Spleen (tissue), 11 donors: ENCODE results near the gene FAM199X. TPM values are rescaled to one million over a fixed set of nuclear protein-coding genes. Genes with fewer than 3 reads are reported as not detected.
A peak's percentile ranks its signal among the peaks of the same experiment; 100 is the strongest.

Experiments used
- DNase-seq: peaks from one replicate; pipeline ENCODE4 v3.0.0-alpha.2; 2020
- H3K27ac ChIP-seq, 8 donors: fragments of 200-600 bp; sonication (generic) in 7 of 8; 1 replicate in 4 of 8; 2 replicates in 4 of 8; pipeline versions ENCODE4 v1.5.0 to v1.8.0; 2016 to 2021; ENCODE audit warnings: inconsistent platforms in 4 of 8, mild to moderate bottlenecking in 4 of 8, moderate library complexity in 1 of 8
- H3K27me3 ChIP-seq, 7 donors: fragments of 200-600 bp; sonication (generic) in 6 of 7; replicated peaks in 1 of 7; 1 replicate in 4 of 7; 2 replicates in 3 of 7; pipeline versions ENCODE4 v1.5.0 to v1.8.0; 2016 to 2021; ENCODE audit warnings: inconsistent platforms in 3 of 7, mild to moderate bottlenecking in 1 of 7
- H3K36me3 ChIP-seq, 6 donors: fragments of 200-600 bp; sonication (generic) in 5 of 6; 1 replicate in 4 of 6; 2 replicates in 2 of 6; pipeline versions ENCODE4 v1.5.0 to v1.8.0; 2016 to 2021; ENCODE audit warnings: inconsistent platforms in 2 of 6
- H3K4me1 ChIP-seq, 6 donors: fragments of 200-600 bp; sonication (generic) in 5 of 6; 1 replicate in 3 of 6; 2 replicates in 3 of 6; pipeline versions ENCODE4 v1.5.0 to v1.8.0; 2016 to 2021; ENCODE audit warnings: inconsistent platforms in 3 of 6
- H3K4me3 ChIP-seq, 8 donors: fragments of 200-600 bp; sonication (generic) in 7 of 8; 1 replicate in 4 of 8; 2 replicates in 4 of 8; pipeline versions ENCODE4 v1.5.0 to v1.8.0; 2016 to 2021; ENCODE audit warnings: inconsistent platforms in 4 of 8, mild to moderate bottlenecking in 4 of 8, moderate library complexity in 2 of 8
- H3K9me3 ChIP-seq, 8 donors: fragments of 200-600 bp; sonication (generic) in 7 of 8; 1 replicate in 4 of 8; 2 replicates in 4 of 8; pipeline versions ENCODE4 v1.5.0 to v1.8.0; 2016 to 2021; ENCODE audit warnings: inconsistent platforms in 4 of 8
- POLR2A ChIP-seq, 3 donors: fragments of 450-650 bp; IDR thresholded peaks; one replicate each; pipeline ENCODE4 v1.5.1; 2017; ENCODE audit warnings: antibody characterized with exemption in 3 of 3, mild to moderate bottlenecking in 1 of 3
- POLR2AphosphoS5 ChIP-seq, 3 donors: sonication (generic); formaldehyde crosslinking; IDR thresholded peaks; one replicate each; pipeline ENCODE4 v1.5.1; 2017; ENCODE audit warnings: antibody characterized with exemption in 3 of 3
- WGBS, 5 donors: extraction: QIAGEN DNeasy Blood & Tissue Kit in 3 of 5; methylation state at CpG; one replicate each; pipeline versions ENCODE4 v1.1.5 to v1.1.7; 2013 to 2018; 5-methylcytosine and 5-hydroxymethylcytosine counted together
- intact Hi-C: fragments of 100-400 bp; cut with DNase I; formaldehyde crosslinking; loops from one replicate; pipeline ENCODE4 v1.15.0; 2023; ENCODE audit warnings: low total_unique reads
- polyA plus RNA-seq, 3 donors: library from polyadenylated mRNA; stranded (reverse); fragments of 200-250 nt; gene quantifications; one replicate each; pipeline ENCODE4 v1.2.1, GENCODE V29; 2013
- total RNA-seq, 7 donors: library from RNA; depleted of rRNA in 3 of 7; stranded (reverse); fragments of >200 nt in 3 of 7; fragmentation: NEBNext Ultra II Directional in 4 of 7; extraction: Animal tissue kit (Norgen Biotek cat#: 25700) in 4 of 7; gene quantifications; one replicate each; pipeline versions ENCODE4 v1.1.0 to v1.2.1, GENCODE V29; 2016 to 2021
- TF ChIP-seq, protein P1 (sequence below), 11 experiments: fragments of 200-600 bp in 7 of 11; fragments of 450-650 bp in 4 of 11; sonication (generic) in 4 of 11; IDR thresholded peaks in 8 of 11; conservative IDR thresholded peaks in 3 of 11; 1 replicate in 7 of 11; 2 replicates in 4 of 11; pipeline versions ENCODE4 v1.4.0 to v1.8.0; 2016 to 2021; ENCODE audit warnings: antibody characterized with exemption in 11 of 11, inconsistent platforms in 4 of 11, mild to moderate bottlenecking in 1 of 11
- donor health status: healthy with polysubstance abuse.
- donor health status: DM: no; HTN: no; CAD: no; lungs with moderate emphysema.
- donor health status: DM: no; HTN: no; CAD: no.
- donor health status: Bipolar disorder and iron deficiency.
- donor health status: healthy.
- donor health status: DM: no; HTN: no; CAD: no.
- donor health status: DM: yes; HTN: yes; CAD: no.

FAM199X gene
- total and polyA plus RNA-seq, 10 donors, result 5.5 to 24.6 (median 16.1) TPM

DNA sequence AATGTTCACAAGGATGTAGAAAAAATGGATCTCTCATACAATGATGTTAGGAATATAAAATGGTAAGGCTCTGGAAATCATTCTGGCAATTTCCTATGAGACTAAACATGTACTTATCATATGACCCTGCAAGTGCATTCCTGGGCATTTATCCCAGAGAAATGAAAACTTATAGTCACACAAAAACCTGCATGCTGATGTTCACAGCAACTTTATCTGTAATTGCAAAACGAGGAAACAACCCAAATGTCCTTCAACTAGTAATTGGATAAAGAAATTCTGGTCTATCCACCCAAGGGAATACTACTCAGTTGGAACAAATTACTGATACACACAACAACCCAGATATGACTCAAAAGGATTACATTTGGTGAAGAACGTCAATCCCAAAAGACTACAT, 39.4 kb upstream of the FAM199X start:
- H3K36me3 ChIP-seq, result peaks cover 0 to 23% (median 2%) of the 10 kb centered on the region in 6 donors
- H3K27me3 ChIP-seq, result no peaks in the 10 kb centered on the region
- DNase-seq, result no peak
- H3K9me3 ChIP-seq, result no peaks in the 10 kb centered on the region
- intact Hi-C loops, result no loop called here
- TF ChIP-seq POLR2AphosphoS5 (IDR thresholded peaks at IDR 0.05) (no peak), POLR2A (IDR thresholded peaks at IDR 0.05) (no peak)
- TF ChIP-seq, protein P1, sequence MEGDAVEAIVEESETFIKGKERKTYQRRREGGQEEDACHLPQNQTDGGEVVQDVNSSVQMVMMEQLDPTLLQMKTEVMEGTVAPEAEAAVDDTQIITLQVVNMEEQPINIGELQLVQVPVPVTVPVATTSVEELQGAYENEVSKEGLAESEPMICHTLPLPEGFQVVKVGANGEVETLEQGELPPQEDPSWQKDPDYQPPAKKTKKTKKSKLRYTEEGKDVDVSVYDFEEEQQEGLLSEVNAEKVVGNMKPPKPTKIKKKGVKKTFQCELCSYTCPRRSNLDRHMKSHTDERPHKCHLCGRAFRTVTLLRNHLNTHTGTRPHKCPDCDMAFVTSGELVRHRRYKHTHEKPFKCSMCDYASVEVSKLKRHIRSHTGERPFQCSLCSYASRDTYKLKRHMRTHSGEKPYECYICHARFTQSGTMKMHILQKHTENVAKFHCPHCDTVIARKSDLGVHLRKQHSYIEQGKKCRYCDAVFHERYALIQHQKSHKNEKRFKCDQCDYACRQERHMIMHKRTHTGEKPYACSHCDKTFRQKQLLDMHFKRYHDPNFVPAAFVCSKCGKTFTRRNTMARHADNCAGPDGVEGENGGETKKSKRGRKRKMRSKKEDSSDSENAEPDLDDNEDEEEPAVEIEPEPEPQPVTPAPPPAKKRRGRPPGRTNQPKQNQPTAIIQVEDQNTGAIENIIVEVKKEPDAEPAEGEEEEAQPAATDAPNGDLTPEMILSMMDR (IDR thresholded peaks at IDR 0.05 in 8 of 11, conservative IDR thresholded peaks at IDR 0.05 in 3 of 11), result no peak
- H3K4me3 ChIP-seq, result no peak overlapping the region
- H3K27ac ChIP-seq, result peak overlapping the region in 2 of 8 donors; percentile 9 to 26
- WGBS, 5 donors, result 42 to 77% (median 71%) methylated on average over 2 of the region's 2 CpGs
- peaks cover 0 to 40% (median 10%) of the 10 kb centered on the region in 6 donors for H3K4me1 ChIP-seq

DNA sequence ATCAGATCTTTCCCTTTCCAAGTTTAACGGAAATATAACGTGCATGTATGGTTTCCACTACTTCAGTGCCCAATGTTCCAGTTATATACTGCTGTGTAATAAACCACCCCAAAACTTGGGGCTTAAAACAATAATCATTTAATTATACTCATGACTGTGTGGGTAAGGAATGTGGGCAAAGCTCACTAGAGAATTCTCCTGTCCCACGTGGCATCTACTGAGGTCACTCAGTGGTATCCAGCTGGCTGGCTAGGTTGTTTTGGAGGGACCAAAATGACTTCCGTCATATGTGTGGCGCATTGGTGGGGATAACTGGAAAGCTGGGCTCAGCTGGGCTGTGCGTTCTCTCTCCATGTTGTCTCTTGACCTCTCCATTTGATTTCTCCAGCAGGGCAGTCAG, 35.4 kb upstream of the FAM199X start:
- intact Hi-C loops, result loop anchor here (10.0 kb wide), 1 partner anchor 286 kb away; no protein-coding TSS in a partner anchor
- no peak for DNase-seq
- 79 to 99% (median 92%) methylated on average over 6 of the region's 6 CpGs for WGBS, 5 donors
- Histone ChIP-seq H3K27ac (no peak overlapping the region), H3K9me3 (no peaks in the 10 kb centered on the region), H3K4me1 (peaks cover 0 to 28% (median under 1%) of the 10 kb centered on the region in 6 donors), H3K4me3 (no peak overlapping the region), H3K27me3 (no peaks in the 10 kb centered on the region), H3K36me3 (peaks cover 0 to 23% (median 2%) of the 10 kb centered on the region in 6 donors)
- TF ChIP-seq POLR2A (IDR thresholded peaks at IDR 0.05) (no peak), POLR2AphosphoS5 (IDR thresholded peaks at IDR 0.05) (no peak)
- TF ChIP-seq, protein P1 (IDR thresholded peaks at IDR 0.05 in 8 of 11, conservative IDR thresholded peaks at IDR 0.05 in 3 of 11), result no peak

DNA sequence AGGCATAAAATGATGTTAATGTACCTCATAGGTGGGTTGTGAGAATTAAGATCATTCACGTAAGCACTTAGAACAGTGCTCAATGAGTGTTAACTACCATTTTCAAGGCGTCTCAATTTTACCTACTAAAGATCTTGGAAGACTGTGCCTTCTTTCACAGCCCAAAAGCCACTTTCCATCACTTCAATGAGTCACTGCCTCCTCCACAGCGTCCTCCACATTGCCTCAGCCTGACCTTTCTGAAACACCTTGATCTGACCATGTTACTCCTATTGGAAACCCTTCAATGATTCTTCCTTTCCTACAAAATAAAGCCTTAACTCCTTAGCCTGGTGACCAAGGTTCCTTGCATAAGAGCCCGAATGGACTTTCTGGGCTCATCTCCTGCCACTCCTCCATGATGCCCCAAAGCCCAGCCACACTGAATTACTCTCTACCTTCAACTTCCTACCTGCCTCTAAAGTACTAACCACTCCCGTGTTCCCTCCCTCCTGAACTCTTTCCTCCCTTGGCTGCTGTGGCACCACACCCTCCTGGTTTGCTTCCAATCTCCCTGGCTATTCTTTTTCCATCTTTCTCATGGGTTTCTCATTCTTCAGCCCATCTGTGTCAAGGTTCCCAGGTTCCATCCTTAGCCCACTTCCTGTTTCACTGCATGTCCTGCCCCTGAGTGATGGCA, 31.5 kb upstream of the FAM199X start:
- intact Hi-C loops, result loop anchor here (10.0 kb wide), 1 partner anchor 290 kb away; no protein-coding TSS in a partner anchor
- peaks cover 0 to 12% (median 0%) of the 10 kb centered on the region in 7 donors for H3K27me3 ChIP-seq
- 61 to 91% (median 84%) methylated on average over 5 of the region's 5 CpGs for WGBS, 5 donors
- H3K27ac ChIP-seq, result no peak overlapping the region
- H3K4me3 ChIP-seq, result no peak overlapping the region
- TF ChIP-seq, protein P1 (IDR thresholded peaks at IDR 0.05 in 8 of 11, conservative IDR thresholded peaks at IDR 0.05 in 3 of 11), result no peak
- TF ChIP-seq POLR2A (IDR thresholded peaks at IDR 0.05) (no peak), POLR2AphosphoS5 (IDR thresholded peaks at IDR 0.05) (no peak)
- peaks cover 0 to 18% (median 2%) of the 10 kb centered on the region in 6 donors for H3K36me3 ChIP-seq
- peaks cover 0 to 28% (median 7%) of the 10 kb centered on the region in 6 donors for H3K4me1 ChIP-seq
- DNase-seq, result no peak
- no peaks in the 10 kb centered on the region for H3K9me3 ChIP-seq

DNA sequence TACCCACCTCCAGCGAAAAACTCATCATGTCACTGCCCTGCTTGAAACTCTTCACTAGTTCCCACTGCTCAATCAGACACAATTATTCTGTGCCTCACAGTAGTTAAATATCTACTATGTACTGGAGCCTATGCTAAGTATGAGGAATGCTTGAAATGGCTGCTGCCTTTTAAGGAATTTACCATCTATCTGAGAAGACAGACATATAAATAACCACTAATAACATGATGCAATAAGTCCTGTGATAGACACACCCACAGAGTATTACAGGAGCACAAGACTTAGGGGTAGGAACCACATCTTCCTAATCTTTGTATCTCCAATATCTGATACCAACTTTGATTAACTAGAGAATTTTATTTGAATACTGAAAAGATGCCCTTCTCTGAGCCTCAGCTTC, 30.6 kb upstream of the FAM199X start:
- no peak overlapping the region for H3K27ac ChIP-seq
- no peak overlapping the region for H3K4me3 ChIP-seq
- H3K27me3 ChIP-seq, result peaks cover 0 to 12% (median 0%) of the 10 kb centered on the region in 7 donors
- 77 to 100% (median 90%) methylated on average over 1 of the region's 1 CpG for WGBS, 5 donors
- TF ChIP-seq, protein P1 (IDR thresholded peaks at IDR 0.05 in 8 of 11, conservative IDR thresholded peaks at IDR 0.05 in 3 of 11), result no peak
- TF ChIP-seq POLR2A (IDR thresholded peaks at IDR 0.05) (no peak), POLR2AphosphoS5 (IDR thresholded peaks at IDR 0.05) (no peak)
- DNase-seq, result no peak
- peaks cover 0 to 8% (median under 1%) of the 10 kb centered on the region in 6 donors for H3K36me3 ChIP-seq
- H3K9me3 ChIP-seq, result no peaks in the 10 kb centered on the region
- peaks cover 0 to 28% (median 7%) of the 10 kb centered on the region in 6 donors for H3K4me1 ChIP-seq
- intact Hi-C loops, result loop anchor here (10.0 kb wide), 1 partner anchor 291 kb away; no protein-coding TSS in a partner anchor
